ENCODE measurements around the gene C2. TPM values are rescaled to one million over a fixed set of nuclear protein-coding genes. Genes with fewer than 3 reads are reported as not detected.

C2 gene
- total RNA-seq, 1 experiment from 2014 or later, result 0.66 TPM

- H3K27ac ChIP-seq (ENCODE audit: insufficient read length, low read depth, low read length), result no peak overlapping the region
- peak overlapping the region; percentile 47 for H3K4me2 ChIP-seq (ENCODE audit: insufficient read depth, insufficient read length, low read length)
- no peak overlapping the region for H2BK120ac ChIP-seq (ENCODE audit: low read depth, low read length, poor library complexity, severe bottlenecking)
- H3K9me3 ChIP-seq (ENCODE audit: control insufficient read depth, low read depth, low read length), result no peaks in the 10 kb centered on the region
- no peaks in the 10 kb centered on the region for H3K27me3 Mint-ChIP-seq (ENCODE audit: low read depth)
- no peak overlapping the region for H2BK20ac ChIP-seq (ENCODE audit: low read depth, low read length, poor library complexity, severe bottlenecking)
- H3K27ac Mint-ChIP-seq, result peak overlapping the region in 2 of 3 experiments; percentile 48 to 63; a peak in 2 of 7 replicates
- H3K4me3 Mint-ChIP-seq, result peak overlapping the region; percentile 71 to 84
- H3K56ac ChIP-seq (ENCODE audit: insufficient read length, low read depth, low read length), result no peak overlapping the region
- H3K27me3 ChIP-seq (ENCODE audit: insufficient read depth, low read length), result no peaks in the 10 kb centered on the region
- H3K36me3 Mint-ChIP-seq (ENCODE audit: insufficient read depth in 1 of 3, low read depth in 3 of 3), result peaks cover 35 to 61% (median 60%) of the 10 kb centered on the region in 3 experiments
- peaks cover 16 to 28% of the 10 kb centered on the region in 2 experiments for H3K4me1 Mint-ChIP-seq
- H4K5ac ChIP-seq (ENCODE audit: insufficient read length, low read depth, low read length), result no peak overlapping the region
- H2AK5ac ChIP-seq (ENCODE audit: insufficient read length, low read length), result no peak overlapping the region
- H3T11ph ChIP-seq (ENCODE audit: low read length), result no peak overlapping the region
- H3K4me1 ChIP-seq (ENCODE audit: insufficient read depth, low read length), result no peaks in the 10 kb centered on the region; the same call in 1 of the 2 replicates
- no peak overlapping the region for H2BK12ac ChIP-seq (ENCODE audit: insufficient read length, low read depth, low read length)
- TF ChIP-seq, protein P1, sequence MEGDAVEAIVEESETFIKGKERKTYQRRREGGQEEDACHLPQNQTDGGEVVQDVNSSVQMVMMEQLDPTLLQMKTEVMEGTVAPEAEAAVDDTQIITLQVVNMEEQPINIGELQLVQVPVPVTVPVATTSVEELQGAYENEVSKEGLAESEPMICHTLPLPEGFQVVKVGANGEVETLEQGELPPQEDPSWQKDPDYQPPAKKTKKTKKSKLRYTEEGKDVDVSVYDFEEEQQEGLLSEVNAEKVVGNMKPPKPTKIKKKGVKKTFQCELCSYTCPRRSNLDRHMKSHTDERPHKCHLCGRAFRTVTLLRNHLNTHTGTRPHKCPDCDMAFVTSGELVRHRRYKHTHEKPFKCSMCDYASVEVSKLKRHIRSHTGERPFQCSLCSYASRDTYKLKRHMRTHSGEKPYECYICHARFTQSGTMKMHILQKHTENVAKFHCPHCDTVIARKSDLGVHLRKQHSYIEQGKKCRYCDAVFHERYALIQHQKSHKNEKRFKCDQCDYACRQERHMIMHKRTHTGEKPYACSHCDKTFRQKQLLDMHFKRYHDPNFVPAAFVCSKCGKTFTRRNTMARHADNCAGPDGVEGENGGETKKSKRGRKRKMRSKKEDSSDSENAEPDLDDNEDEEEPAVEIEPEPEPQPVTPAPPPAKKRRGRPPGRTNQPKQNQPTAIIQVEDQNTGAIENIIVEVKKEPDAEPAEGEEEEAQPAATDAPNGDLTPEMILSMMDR (conservative IDR thresholded peaks at IDR 0.05), result no peak
- DNase-seq, result no peak
- H4K91ac ChIP-seq (ENCODE audit: insufficient read length, low read depth, low read length), result no peak overlapping the region
- no peaks in the 10 kb centered on the region; the same call in 1 of the 2 replicates for H3K79me2 ChIP-seq (ENCODE audit: insufficient read depth, low read length)
- H2AFZ ChIP-seq (ENCODE audit: low read length), result no peak overlapping the region
- no peak overlapping the region for H3K14ac ChIP-seq (ENCODE audit: insufficient read depth, low read length)
- H3K18ac ChIP-seq (ENCODE audit: insufficient read length, low read depth, low read length), result no peak overlapping the region
- no peaks in the 10 kb centered on the region for H4K20me1 ChIP-seq (ENCODE audit: control insufficient read depth, insufficient read depth, insufficient read length)
- H3K23ac ChIP-seq (ENCODE audit: insufficient read length, low read depth, low read length), result no peak overlapping the region
- H3K23me2 ChIP-seq (ENCODE audit: insufficient read length, low read depth, low read length, poor library complexity, severe bottlenecking), result peaks cover 11% of the 10 kb centered on the region
- WGBS (ENCODE audit: extremely low coverage, insufficient read length, low lambda C conversion rate), result no CpG with 5 or more reads among the region's 4 CpGs
- peak overlapping the region; percentile 47 for H3K9ac ChIP-seq (ENCODE audit: extremely low read depth, insufficient read length, low read length)
- no peak overlapping the region for H2BK5ac ChIP-seq (ENCODE audit: insufficient read length, low read length)
- no peak overlapping the region for H3K4ac ChIP-seq (ENCODE audit: low read depth, low read length)
- H3K9me3 Mint-ChIP-seq, result no peaks in the 10 kb centered on the region
- H2BK15ac ChIP-seq (ENCODE audit: low read depth, low read length), result no peak overlapping the region
- no peaks in the 10 kb centered on the region for H3K79me1 ChIP-seq (ENCODE audit: insufficient read depth, low read depth, low read length, poor library complexity, severe bottlenecking)
- no peak overlapping the region for H4K8ac ChIP-seq (replicated peaks; ENCODE audit: insufficient read length, low read depth, low read length)
These were observed 31.0 kb upstream of the C2 start for GRCh38 chr6:31896493-31896855.

Measured in H9 (cell line).